ENCODE data around the gene GAPDHS.

GAPDHS gene

GRCh38 chr19:35521124-35521743 is 12.0 kb upstream of the GAPDHS start:
- DNase-seq (ENCODE audit: low read depth, low spot score), result no peak
- H3K27ac ChIP-seq (ENCODE audit: low read length), result no peak overlapping the region
- H3K9me3 ChIP-seq (ENCODE audit: control insufficient read depth, insufficient read depth, low read length), result no peaks in the 10 kb centered on the region
- no peaks in the 10 kb centered on the region for H3K27me3 ChIP-seq (ENCODE audit: control insufficient read depth, insufficient read depth, low read length)
- H3K36me3 ChIP-seq (ENCODE audit: control insufficient read depth, insufficient read depth, low read length), result no peaks in the 10 kb centered on the region
- WGBS (ENCODE audit: insufficient coverage, insufficient read length), result no CpG with 5 or more reads among the region's 16 CpGs
- no peak overlapping the region for H3K4me3 ChIP-seq (ENCODE audit: low read length)
- peaks cover 7% of the 10 kb centered on the region for H3K4me1 ChIP-seq (ENCODE audit: control insufficient read depth, insufficient read depth, low read length)

- no peaks in the 10 kb centered on the region for H3K27me3 ChIP-seq (ENCODE audit: control insufficient read depth, insufficient read depth, low read length)
- peaks cover 7% of the 10 kb centered on the region for H3K4me1 ChIP-seq (ENCODE audit: control insufficient read depth, insufficient read depth, low read length)
- DNase-seq (ENCODE audit: low read depth, low spot score), result no peak
- H3K27ac ChIP-seq (ENCODE audit: low read length), result no peak overlapping the region
- H3K36me3 ChIP-seq (ENCODE audit: control insufficient read depth, insufficient read depth, low read length), result no peaks in the 10 kb centered on the region
- no CpG with 5 or more reads among the region's 12 CpGs for WGBS (ENCODE audit: insufficient coverage, insufficient read length)
- H3K9me3 ChIP-seq (ENCODE audit: control insufficient read depth, insufficient read depth, low read length), result no peaks in the 10 kb centered on the region
- no peak overlapping the region for H3K4me3 ChIP-seq (ENCODE audit: low read length)
These were observed 10.4 kb upstream of the GAPDHS start for GRCh38 chr19:35522745-35523327.

- H3K27ac ChIP-seq (ENCODE audit: low read length), result no peak overlapping the region
- H3K9me3 ChIP-seq (ENCODE audit: control insufficient read depth, insufficient read depth, low read length), result no peaks in the 10 kb centered on the region
- no peak for DNase-seq (ENCODE audit: low read depth, low spot score)
- H3K36me3 ChIP-seq (ENCODE audit: control insufficient read depth, insufficient read depth, low read length), result no peaks in the 10 kb centered on the region
- WGBS (ENCODE audit: insufficient coverage, insufficient read length), result no CpG with 5 or more reads among the region's 11 CpGs
- H3K4me1 ChIP-seq (ENCODE audit: control insufficient read depth, insufficient read depth, low read length), result peaks cover 7% of the 10 kb centered on the region
- H3K27me3 ChIP-seq (ENCODE audit: control insufficient read depth, insufficient read depth, low read length), result no peaks in the 10 kb centered on the region
- H3K4me3 ChIP-seq (ENCODE audit: low read length), result no peak overlapping the region
These were observed 8.9 kb upstream of the GAPDHS start for GRCh38 chr19:35524181-35524837.

GRCh38 chr19:35525873-35526272 is 7.4 kb upstream of the GAPDHS start:
- no CpG with 5 or more reads among the region's 4 CpGs for WGBS (ENCODE audit: insufficient coverage, insufficient read length)
- Histone ChIP-seq H3K27me3 (ENCODE audit: control insufficient read depth, insufficient read depth, low read length) (no peaks in the 10 kb centered on the region), H3K4me1 (ENCODE audit: control insufficient read depth, insufficient read depth, low read length) (peaks cover 7% of the 10 kb centered on the region), H3K4me3 (ENCODE audit: low read length) (no peak overlapping the region), H3K9me3 (ENCODE audit: control insufficient read depth, insufficient read depth, low read length) (no peaks in the 10 kb centered on the region), H3K36me3 (ENCODE audit: control insufficient read depth, insufficient read depth, low read length) (no peaks in the 10 kb centered on the region), H3K27ac (ENCODE audit: low read length) (no peak overlapping the region)
- DNase-seq (ENCODE audit: low read depth, low spot score), result no peak

GRCh38 chr19:35528218-35529038 is 4.8 kb upstream of the GAPDHS start, which contains the start of gene SBSN:
SBSN (minus strand) TSS chr19:35528311; CDS start chr19:35528281, 30 bp downstream.
- Histone ChIP-seq H3K4me3 (ENCODE audit: low read length) (no peak within 1 kb of the TSS), H3K27me3 (ENCODE audit: control insufficient read depth, insufficient read depth, low read length) (no peaks in the 10 kb centered on the region), H3K36me3 (ENCODE audit: control insufficient read depth, insufficient read depth, low read length) (no peaks in the 10 kb centered on the region), H3K4me1 (ENCODE audit: control insufficient read depth, insufficient read depth, low read length) (peaks cover 5% of the 10 kb centered on the region), H3K9me3 (ENCODE audit: control insufficient read depth, insufficient read depth, low read length) (no peaks in the 10 kb centered on the region), H3K27ac (ENCODE audit: low read length) (no peak within 1 kb of the TSS)
- no CpG with 5 or more reads among the region's 11 CpGs for WGBS (ENCODE audit: insufficient coverage, insufficient read length)
- DNase-seq (ENCODE audit: low read depth, low spot score), result no peak

GRCh38 chr19:35529241-35530218 is 3.7 kb upstream of the GAPDHS start:
- Histone ChIP-seq H3K27ac (ENCODE audit: low read length) (no peak overlapping the region), H3K4me3 (ENCODE audit: low read length) (no peak overlapping the region), H3K36me3 (ENCODE audit: control insufficient read depth, insufficient read depth, low read length) (no peaks in the 10 kb centered on the region), H3K9me3 (ENCODE audit: control insufficient read depth, insufficient read depth, low read length) (no peaks in the 10 kb centered on the region), H3K4me1 (ENCODE audit: control insufficient read depth, insufficient read depth, low read length) (peaks cover 4% of the 10 kb centered on the region), H3K27me3 (ENCODE audit: control insufficient read depth, insufficient read depth, low read length) (no peaks in the 10 kb centered on the region)
- no peak for DNase-seq (ENCODE audit: low read depth, low spot score)
- no CpG with 5 or more reads among the region's 19 CpGs for WGBS (ENCODE audit: insufficient coverage, insufficient read length)

- Histone ChIP-seq H3K9me3 (ENCODE audit: control insufficient read depth, insufficient read depth, low read length) (no peaks in the 10 kb centered on the region), H3K27ac (ENCODE audit: low read length) (no peak overlapping the region), H3K4me1 (ENCODE audit: control insufficient read depth, insufficient read depth, low read length) (peaks cover 2% of the 10 kb centered on the region; the same call in 1 of the 2 replicates), H3K36me3 (ENCODE audit: control insufficient read depth, insufficient read depth, low read length) (no peaks in the 10 kb centered on the region), H3K4me3 (ENCODE audit: low read length) (no peak overlapping the region), H3K27me3 (ENCODE audit: control insufficient read depth, insufficient read depth, low read length) (no peaks in the 10 kb centered on the region)
- DNase-seq (ENCODE audit: low read depth, low spot score), result no peak
- WGBS (ENCODE audit: insufficient coverage, insufficient read length), result no CpG with 5 or more reads among the region's 6 CpGs
These were observed 2.0 kb upstream of the GAPDHS start for GRCh38 chr19:35531291-35531690.

GRCh38 chr19:35533822-35534392 is 651 bp downstream of the GAPDHS start:
- no peaks in the 10 kb centered on the region for H3K27me3 ChIP-seq (ENCODE audit: control insufficient read depth, insufficient read depth, low read length)
- peak overlapping the region; percentile 5; the same call in 1 of the 2 replicates for H3K4me3 ChIP-seq (ENCODE audit: low read length)
- DNase-seq (ENCODE audit: low read depth, low spot score), result no peak
- peaks cover 4% of the 10 kb centered on the region for H3K4me1 ChIP-seq (ENCODE audit: control insufficient read depth, insufficient read depth, low read length)
- H3K9me3 ChIP-seq (ENCODE audit: control insufficient read depth, insufficient read depth, low read length), result no peaks in the 10 kb centered on the region
- no peaks in the 10 kb centered on the region for H3K36me3 ChIP-seq (ENCODE audit: control insufficient read depth, insufficient read depth, low read length)
- H3K27ac ChIP-seq (ENCODE audit: low read length), result no peak overlapping the region
- no CpG with 5 or more reads among the region's 30 CpGs for WGBS (ENCODE audit: insufficient coverage, insufficient read length)

GRCh38 chr19:35534803-35535480 is 1.7 kb downstream of the GAPDHS start:
- DNase-seq (ENCODE audit: low read depth, low spot score), result no peak
- Histone ChIP-seq H3K27me3 (ENCODE audit: control insufficient read depth, insufficient read depth, low read length) (no peaks in the 10 kb centered on the region), H3K27ac (ENCODE audit: low read length) (no peak overlapping the region), H3K36me3 (ENCODE audit: control insufficient read depth, insufficient read depth, low read length) (0 out of 2 replicates have a peak, but pooled peaks cover 2% of the 10 kb centered on the region), H3K9me3 (ENCODE audit: control insufficient read depth, insufficient read depth, low read length) (no peaks in the 10 kb centered on the region), H3K4me3 (ENCODE audit: low read length) (no peak overlapping the region), H3K4me1 (ENCODE audit: control insufficient read depth, insufficient read depth, low read length) (peaks cover 5% of the 10 kb centered on the region)
- no CpG with 5 or more reads among the region's 10 CpGs for WGBS (ENCODE audit: insufficient coverage, insufficient read length)
